ENCODE results near the gene CCDC50. TPM values are rescaled to one million over a fixed set of nuclear protein-coding genes. Genes with fewer than 3 reads are reported as not detected.

CCDC50 gene
- total RNA-seq, 2 experiments from 2014 or later: 11.8 to 21.3 TPM

- Mint-ChIP-seq H3K4me1 (no peaks in the 10 kb centered on the region), H3K9me3 (ENCODE audit: low read depth) (peaks cover 6% of the 10 kb centered on the region), H3K4me3 (no peak overlapping the region), H3K27ac (no peak overlapping the region), H3K36me3 (no peaks in the 10 kb centered on the region), H3K27me3 (no peaks in the 10 kb centered on the region)
- CTCF ChIA-PET: no interaction called here
- DNase-seq (no peak), ATAC-seq (no peak)
These were observed 112.5 kb downstream of the CCDC50 start for GRCh38 chr3:191441687-191442086.

GRCh38 chr3:191444569-191444968 lies 115.4 kb downstream of the CCDC50 start:
- Mint-ChIP-seq H3K27ac (no peak overlapping the region), H3K36me3 (no peaks in the 10 kb centered on the region), H3K4me3 (no peak overlapping the region), H3K9me3 (ENCODE audit: low read depth) (peaks cover 10% of the 10 kb centered on the region), H3K4me1 (no peaks in the 10 kb centered on the region), H3K27me3 (no peaks in the 10 kb centered on the region)
- DNase-seq: no peak
- CTCF ChIA-PET: no interaction called here
- no peak for ATAC-seq

Other genes starting within 250 kb of the CCDC50 start
- gene OSTN, start 130.2 kb upstream of the CCDC50 start, total RNA-seq: not detected
- gene UTS2B, start 1.1 kb downstream of the CCDC50 start, total RNA-seq: not detected
- gene PYDC2, start 131.8 kb downstream of the CCDC50 start, total RNA-seq: not detected